Hepatocyte (in vitro differentiated cells): ENCODE data around the gene CREG2.

Experiments
- CTCF ChIP-seq: fragments of 200-600 bp; sonication (generic); IDR thresholded peaks from 2 replicates; pipeline ENCODE4 v1.5.1; 2016; ENCODE audit warnings: antibody characterized with exemption, mild to moderate bottlenecking; ENCODE audit not compliant: poor library complexity
- EZH2 ChIP-seq: fragments of 200-600 bp; sonication (generic); IDR thresholded peaks from 2 replicates; pipeline ENCODE4 v1.6.1; 2016; ENCODE audit warnings: antibody characterized with exemption, mild to moderate bottlenecking, borderline replicate concordance
- EZH2phosphoT487 ChIP-seq: fragments of 200-600 bp; sonication (generic); IDR thresholded peaks from one replicate; pipeline ENCODE4 v1.6.1; 2018; ENCODE audit warnings: antibody characterized with exemption, mild to moderate bottlenecking, low read depth, moderate library complexity; ENCODE audit not compliant: unreplicated experiment, severe bottlenecking

GRCh38 chr2:101308432-101309210 lies 78.7 kb downstream of the CREG2 start, which contains the start of gene RNF149:
- no peak for TF ChIP-seq CTCF
- no peak for TF ChIP-seq EZH2
- no peak for TF ChIP-seq EZH2phosphoT487
